ENCODE results near the gene METTL2B. TPM values are rescaled to one million over a fixed set of nuclear protein-coding genes. Genes with fewer than 3 reads are reported as not detected.

Gene METTL2B
- total and polyA plus RNA-seq, 2 donors (not counting 3 experiments of a cell fraction or from before 2014, with no cell fraction given) = 15.9 to 30.0 TPM

- Histone ChIP-seq H4K20me1 (replicated peaks; ENCODE audit: control insufficient read depth, extremely low read depth, insufficient read depth, low read length) (no peaks in the 10 kb centered on the region), H3K4me2 (ENCODE audit: insufficient read depth, low read length) (no peak overlapping the region), H3K36me3 (ENCODE audit: control insufficient read depth in 2 of 2, extremely low read depth in 1 of 2, insufficient read depth in 2 of 2, low read length in 2 of 2) (no peaks in the 10 kb centered on the region), H3K9ac (replicated peaks; ENCODE audit: extremely low read depth, insufficient read depth, low read length) (no peak overlapping the region), H3K4me1 (ENCODE audit: control insufficient read depth, extremely low read depth, insufficient read depth, low read length) (no peaks in the 10 kb centered on the region), H3K79me2 (ENCODE audit: control insufficient read depth, insufficient read depth, low read length) (no peaks in the 10 kb centered on the region), H3K9me1 (replicated peaks; ENCODE audit: control insufficient read depth, extremely low read depth, insufficient read depth, low read length) (no peaks in the 10 kb centered on the region), H2AFZ (ENCODE audit: low read depth, low read length) (no peak overlapping the region), H3K9me3 (replicated peaks; ENCODE audit: control insufficient read depth, insufficient read depth, low read length) (no peaks in the 10 kb centered on the region), H3K27me3 (ENCODE audit: control insufficient read depth in 2 of 2, insufficient read depth in 2 of 2, low read length in 2 of 2) (peaks cover 0 to 5% of the 10 kb centered on the region in 2 experiments), H3K4me3 (replicated peaks in 1 of 3; ENCODE audit: insufficient read depth in 1 of 3, low read depth in 1 of 3, low read length in 3 of 3) (no peak overlapping the region), H3K27ac (ENCODE audit: insufficient read depth, low read depth, low read length) (no peak overlapping the region)
- FAIRE-seq (no peak), DNase-seq (ENCODE audit: low read depth, low spot score) (no peak)
- ChIA-PET POLR2A (no interaction called here), CTCF (interaction anchor here (1.0 to 2.4 kb wide), 6 partner anchors 15 to 29 kb away, joined by 3 to 16 read pairs (median 6); no protein-coding TSS in a partner anchor)
- dilution Hi-C loops (cut with MboI; ENCODE audit: extremely low pct_ligation_motif_present, low sequenced_read_pairs) = no loop called here
- no TSS peak for BruUV-seq (replicated peaks)
- intact Hi-C loops (cut with micrococcal nuclease) = no loop called here
- TF ChIP-seq JUN (IDR thresholded peaks at IDR 0.05; ENCODE audit: borderline replicate concordance, insufficient read depth, insufficient read length, low read depth) (no peak), EZH2 (IDR thresholded peaks at IDR 0.05; ENCODE audit: borderline replicate concordance, low read depth, low read length, severe bottlenecking) (no peak), POLR2A (IDR thresholded peaks at IDR 0.05; ENCODE audit: low read depth, low read length) (no peak), CTCF (IDR thresholded peaks at IDR 0.05; ENCODE audit: extremely low read depth in 1 of 2, insufficient read depth in 1 of 2, low read depth in 1 of 2, low read length in 2 of 2) (no peak), MAX (IDR thresholded peaks at IDR 0.05; ENCODE audit: insufficient read depth, insufficient read length) (no peak), MYC (IDR thresholded peaks at IDR 0.05; ENCODE audit: low read depth, low read length) (no peak), FOS (IDR thresholded peaks at IDR 0.05; ENCODE audit: borderline replicate concordance, insufficient read depth, low read length) (no peak), GATA2 (IDR thresholded peaks at IDR 0.05; ENCODE audit: insufficient read depth, insufficient read length, low read depth, low read length) (no peak), POLR2AphosphoS5 (IDR thresholded peaks at IDR 0.05; ENCODE audit: insufficient read depth, low read depth, low read length) (no peak)
Measured at GRCh38 chr7:128443831-128444600, 32.5 kb upstream of the METTL2B start.
